H1 (cell line): ENCODE data around the gene BMPR1A. TPM values are rescaled to one million over a fixed set of nuclear protein-coding genes. Genes with fewer than 3 reads are reported as not detected.

Experiments
- CTCF ChIA-PET: fragments of 300-600 bp; sonication (Branson Sonifier 250); formaldehyde crosslinking; loops from one replicate; lab custom pipeline; 2021; ENCODE audit not compliant: partially characterized antibody; lab: Charles Lee
- POLR2A ChIA-PET: fragments of 300-600 bp; sonication (Branson Sonifier 250); formaldehyde crosslinking; loops from one replicate; lab custom pipeline; 2021; ENCODE audit warnings: inconsistent platforms; ENCODE audit not compliant: partially characterized antibody; lab: Charles Lee
- DNase-seq, 2 experiments: peaks; one replicate each; pipeline versions ENCODE4 v3.0.0 to v3.0.0-alpha.2; 2010 to 2022; ENCODE audit warnings: low spot score in 2 of 2, low read depth in 1 of 2, mixed read lengths in 1 of 2
- FAIRE-seq: peaks from 2 replicates; lab custom pipeline; 2011; peaks lifted over from hg19 to GRCh38; lab: Jason Lieb, UNC
- H2AFZ ChIP-seq: 2 replicates; pipeline ENCODE4 v1.8.1; 2012; ENCODE audit warnings: low read length, inconsistent platforms
- H2AK5ac ChIP-seq: 2 replicates; pipeline ENCODE4 v1.6.1; 2013; ENCODE audit warnings: low read depth, low read length
- H2BK120ac ChIP-seq: replicated peaks from 2 replicates; pipeline ENCODE3; 2013; ENCODE audit warnings: low read depth, low read length, inconsistent platforms
- H2BK12ac ChIP-seq: 2 replicates; pipeline ENCODE4 v1.6.1; 2013; ENCODE audit warnings: low read depth, low read length
- H2BK15ac ChIP-seq: 2 replicates; pipeline ENCODE4 v1.6.1; 2013; ENCODE audit warnings: low read length
- H2BK20ac ChIP-seq: 2 replicates; pipeline ENCODE4 v1.6.1; 2013; ENCODE audit warnings: low read length
- H2BK5ac ChIP-seq: 2 replicates; pipeline ENCODE4 v1.6.1; 2013; ENCODE audit warnings: low read depth, low read length
- H3K14ac ChIP-seq: 2 replicates; pipeline ENCODE4 v1.6.1; 2013; ENCODE audit warnings: inconsistent platforms; ENCODE audit not compliant: insufficient read length
- H3K18ac ChIP-seq: 2 replicates; pipeline ENCODE4 v1.6.1; 2013; ENCODE audit warnings: low read length; ENCODE audit errors: extremely low read depth
- H3K23ac ChIP-seq: 2 replicates; pipeline ENCODE4 v1.6.1; 2013; ENCODE audit warnings: inconsistent platforms; ENCODE audit not compliant: insufficient read length
- H3K23me2 ChIP-seq: 2 replicates; pipeline ENCODE4 v1.6.1; 2013; ENCODE audit warnings: low read depth, low read length
- H3K27ac ChIP-seq: 2 replicates; pipeline ENCODE4 v1.6.1; 2011; ENCODE audit warnings: low read depth, low read length, inconsistent platforms
- H3K27me3 ChIP-seq, 4 experiments: replicated peaks in 1 of 4; 1 replicate in 1 of 4; 2 replicates in 3 of 4; pipeline versions ENCODE4 v1.6.1 to v1.8.1; 2011 to 2013; ENCODE audit warnings: low read length in 3 of 4, mild to moderate bottlenecking in 3 of 4, inconsistent platforms in 2 of 4, mixed read lengths in 2 of 4, moderate library complexity in 1 of 4; ENCODE audit not compliant: control insufficient read depth in 3 of 4, insufficient read depth in 3 of 4; ENCODE audit errors: extremely low read depth in 1 of 4
- H3K36me3 ChIP-seq, 4 experiments: 2 replicates each; pipeline versions ENCODE4 v1.6.1 to v1.8.1; 2011 to 2013; ENCODE audit warnings: mild to moderate bottlenecking in 4 of 4, low read length in 3 of 4, moderate library complexity in 2 of 4, control low read depth in 1 of 4, inconsistent platforms in 1 of 4; ENCODE audit not compliant: insufficient read depth in 4 of 4, control insufficient read depth in 2 of 4
- H3K4ac ChIP-seq: replicated peaks from 2 replicates; pipeline ENCODE3; 2013; ENCODE audit warnings: low read length, low read depth, mixed read lengths, inconsistent platforms; ENCODE audit not compliant: insufficient read length
- H3K4me1 ChIP-seq, 4 experiments: replicated peaks in 1 of 4; 1 replicate in 1 of 4; 2 replicates in 3 of 4; pipeline versions ENCODE4 v1.6.1 to v1.8.1; 2011 to 2013; ENCODE audit warnings: low read length in 3 of 4, inconsistent platforms in 2 of 4, mixed read lengths in 1 of 4; ENCODE audit not compliant: insufficient read depth in 4 of 4, control insufficient read depth in 3 of 4
- H3K4me2 ChIP-seq, 2 experiments: 2 replicates each; pipeline versions ENCODE4 v1.6.1 to v1.8.1; 2011 to 2013; ENCODE audit warnings: low read depth in 2 of 2, low read length in 2 of 2, control low read depth in 1 of 2, inconsistent platforms in 1 of 2, mild to moderate bottlenecking in 1 of 2; ENCODE audit not compliant: insufficient read depth in 1 of 2
- H3K4me3 ChIP-seq, 4 experiments: fragments of 200-600, 300-600 bp in 1 of 4; sonication (generic), shearing (Covaris generic), sonication (Bioruptor Twin) in 1 of 4; 2 replicates each; pipeline versions ENCODE4 v1.5.1 to v1.8.1; 2011 to 2016; ENCODE audit warnings: low read length in 4 of 4, low read depth in 3 of 4, control low read depth in 2 of 4, inconsistent platforms in 2 of 4, mild to moderate bottlenecking in 2 of 4, mixed read lengths in 1 of 4, moderate library complexity in 1 of 4; ENCODE audit not compliant: insufficient read depth in 2 of 4; ENCODE audit errors: extremely low read depth in 1 of 4
- H3K56ac ChIP-seq: replicated peaks from 2 replicates; pipeline ENCODE3; 2013; ENCODE audit warnings: low read depth, mild to moderate bottlenecking, mixed read lengths, low read length, inconsistent platforms; ENCODE audit not compliant: insufficient read length
- H3K79me1 ChIP-seq: 2 replicates; pipeline ENCODE4 v1.6.1; 2013; ENCODE audit warnings: low read depth, low read length, control low read depth
- H3K79me2 ChIP-seq, 2 experiments: 2 replicates each; pipeline versions ENCODE4 v1.6.1 to v1.8.1; 2012 to 2013; ENCODE audit warnings: low read length in 2 of 2, mild to moderate bottlenecking in 2 of 2, inconsistent platforms in 1 of 2; ENCODE audit not compliant: insufficient read depth in 2 of 2, control insufficient read depth in 1 of 2
- H3K9ac ChIP-seq, 4 experiments: replicated peaks in 1 of 4; 1 replicate in 1 of 4; 2 replicates in 3 of 4; pipeline versions ENCODE4 v1.6.1 to v1.8.1; 2011 to 2013; ENCODE audit warnings: low read depth in 3 of 4, low read length in 3 of 4, control low read depth in 2 of 4, mild to moderate bottlenecking in 2 of 4, moderate library complexity in 2 of 4, inconsistent platforms in 1 of 4; ENCODE audit errors: extremely low read depth in 1 of 4
- H3K9me3 ChIP-seq, 2 experiments: 2 replicates each; pipeline versions ENCODE4 v1.6.1 to v1.8.1; 2012 to 2013; ENCODE audit warnings: mild to moderate bottlenecking in 2 of 2, moderate library complexity in 2 of 2, control low read depth in 1 of 2, inconsistent platforms in 1 of 2, low read depth in 1 of 2, low read length in 1 of 2, mixed read lengths in 1 of 2; ENCODE audit not compliant: insufficient read depth in 2 of 2
- H4K20me1 ChIP-seq, 2 experiments: replicated peaks in 1 of 2; 2 replicates each; pipeline versions ENCODE3 to v1.8.1; 2011 to 2013; ENCODE audit warnings: inconsistent platforms in 2 of 2, low read length in 2 of 2, mild to moderate bottlenecking in 1 of 2; ENCODE audit not compliant: insufficient read depth in 2 of 2, control insufficient read depth in 1 of 2
- H4K5ac ChIP-seq: 2 replicates; pipeline ENCODE4 v1.6.1; 2013; ENCODE audit warnings: low read length, low read depth, mixed read lengths, inconsistent platforms; ENCODE audit not compliant: insufficient read length
- H4K8ac ChIP-seq: 2 replicates; pipeline ENCODE4 v1.8.0; 2013; ENCODE audit warnings: mild to moderate bottlenecking, moderate library complexity, low read length, inconsistent platforms; ENCODE audit not compliant: insufficient read depth; ENCODE audit errors: extremely low read depth
- H4K91ac ChIP-seq: replicated peaks from 2 replicates; pipeline ENCODE3; 2013; ENCODE audit warnings: low read length, mixed read lengths, inconsistent platforms; ENCODE audit not compliant: insufficient read length
- ASH2L ChIP-seq: fragments of 200-600, 300-600 bp; sonication (generic); IDR thresholded peaks from one replicate; pipeline ENCODE4 v1.7.1; 2017; ENCODE audit warnings: low read length
- CEBPB ChIP-seq: IDR thresholded peaks from 2 replicates; pipeline ENCODE4 v1.6.1; 2012; ENCODE audit warnings: low read depth, low read length
- GTF2F1 ChIP-seq: IDR thresholded peaks from 2 replicates; pipeline ENCODE4 v1.6.1; 2012; ENCODE audit warnings: low read depth, low read length, improper control_type of control experiment, borderline replicate concordance
- HDAC6 ChIP-seq: IDR thresholded peaks from one replicate; pipeline ENCODE4 v1.7.1; 2012; ENCODE audit warnings: low read depth, mild to moderate bottlenecking, inconsistent platforms, low read length, moderate library complexity
- NRF1 ChIP-seq: IDR thresholded peaks from 2 replicates; pipeline ENCODE4 v1.6.1; 2011; ENCODE audit warnings: mild to moderate bottlenecking, low read depth, low read length, improper control_type of control experiment
- PHF8 ChIP-seq: fragments of 200-600 bp; sonication (generic); conservative IDR thresholded peaks from 2 replicates; pipeline ENCODE4 v1.7.1; 2012; ENCODE audit warnings: low read depth, mild to moderate bottlenecking, inconsistent platforms, low read length, moderate library complexity
- POLR2A ChIP-seq, 2 experiments: IDR thresholded peaks; 1 replicate in 1 of 2; 2 replicates in 1 of 2; pipeline ENCODE4 v1.6.1; 2011; ENCODE audit warnings: low read depth in 2 of 2, low read length in 2 of 2, mild to moderate bottlenecking in 2 of 2; ENCODE audit errors: control extremely low read depth in 1 of 2
- RFX5 ChIP-seq: IDR thresholded peaks from 2 replicates; pipeline ENCODE4 v1.6.1; 2011; ENCODE audit warnings: low read depth, low read length, improper control_type of control experiment, borderline replicate concordance
- TCF12 ChIP-seq: IDR thresholded peaks from 2 replicates; pipeline ENCODE4 v1.6.1; 2011; ENCODE audit warnings: low read depth, mild to moderate bottlenecking, low read length
- WGBS, 2 experiments: shearing (Covaris generic) in 1 of 2; methylation state at CpG; one replicate each; pipeline versions ENCODE4 v1.1.6 to v1.1.7; 2013 to 2015; ENCODE audit warnings: low lambda C conversion rate in 2 of 2, mixed read lengths in 2 of 2, inconsistent platforms in 1 of 2, low coverage in 1 of 2, missing lambda C conversion rate in 1 of 2; ENCODE audit not compliant: insufficient replicate concordance in 2 of 2, insufficient coverage in 1 of 2, insufficient read length in 1 of 2; ENCODE audit errors: extremely low coverage in 1 of 2, missing lambda C conversion rate in 1 of 2; 5-methylcytosine and 5-hydroxymethylcytosine counted together
- polyA plus RNA-seq, 7 experiments: library from polyadenylated mRNA; depleted of rRNA in 3 of 7; stranded (reverse) in 5 of 7; unstranded in 2 of 7; fragments of >200 nt in 5 of 7; fragments of 200-250 nt in 2 of 7; gene quantifications; 1 replicate in 5 of 7; 2 replicates in 1 of 7; 4 replicates in 1 of 7; pipeline versions ENCODE4 v1.2.1 to v1.2.3, GENCODE V29; 2011 to 2013; ENCODE audit warnings: missing spikeins in 2 of 7, mixed read lengths in 2 of 7
- total RNA-seq: library from RNA; stranded (reverse); fragmentation: NEBNext Ultra II Directional; extraction: Animal tissue kit (Norgen Biotek cat#: 25700); gene quantifications from 2 replicates; pipeline ENCODE4 v1.2.1, GENCODE V29; 2021
- TF ChIP-seq, protein P1 (sequence below), 3 experiments: IDR thresholded peaks; 1 replicate in 2 of 3; 2 replicates in 1 of 3; pipeline versions ENCODE4 v1.5.1 to v1.6.1; 2011; ENCODE audit warnings: low read length in 3 of 3, mild to moderate bottlenecking in 3 of 3, inconsistent platforms in 2 of 3, low read depth in 1 of 3, moderate library complexity in 1 of 3; ENCODE audit not compliant: insufficient read depth in 1 of 3; ENCODE audit errors: control extremely low read depth in 1 of 3
- TF ChIP-seq, protein P2 (sequence below): IDR thresholded peaks from 2 replicates; pipeline ENCODE4 v1.6.1; 2012; ENCODE audit warnings: inconsistent platforms

Gene BMPR1A
- total and polyA plus RNA-seq, 2 of the 8 experiments (the other 6 are each of a cell fraction or from before 2014, with no cell fraction given): 34.4 to 129 TPM

DNA sequence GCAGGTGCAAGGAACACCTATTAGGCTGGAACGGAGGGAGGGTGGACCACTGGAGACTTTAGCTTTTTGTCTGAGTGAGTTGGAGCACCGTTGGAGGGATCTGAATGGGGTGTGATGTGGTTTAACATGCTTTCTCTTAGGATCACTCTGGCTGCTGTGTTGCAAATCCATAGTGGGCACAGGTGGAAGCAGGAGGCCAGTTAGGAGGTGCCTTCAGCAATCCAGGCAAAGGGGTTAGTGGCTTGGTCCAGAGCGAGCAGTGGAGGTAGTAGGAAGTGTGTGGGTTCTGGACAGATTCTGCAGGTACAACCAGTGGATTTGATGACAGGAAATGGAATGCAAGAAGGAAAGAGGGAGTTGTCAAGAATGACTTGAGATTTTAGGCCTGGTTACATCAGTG is 106.0 kb downstream of the BMPR1A start:
- peak overlapping the region; percentile 83 for H2BK120ac ChIP-seq
- peaks cover 0 to 7% (median 0%) of the 10 kb centered on the region in 4 experiments; a peak in 1 of 8 replicates for H3K36me3 ChIP-seq
- no peak overlapping the region; a peak in 2 of 7 replicates for H3K9ac ChIP-seq
- H3K18ac ChIP-seq: peak overlapping the region; percentile 55
- H3K79me2 ChIP-seq: peaks cover 0 to 38% of the 10 kb centered on the region in 2 experiments; a peak in 2 of 4 replicates
- H3K23me2 ChIP-seq: no peaks in the 10 kb centered on the region
- FAIRE-seq (no peak), DNase-seq (no peak)
- peak overlapping the region; percentile 51; the same call in 1 of the 2 replicates for H2BK20ac ChIP-seq
- no peak overlapping the region for H3K23ac ChIP-seq
- no peak overlapping the region for H3K4ac ChIP-seq
- H4K20me1 ChIP-seq: no peaks in the 10 kb centered on the region
- H4K5ac ChIP-seq: peak overlapping the region; percentile 82
- H2AFZ ChIP-seq: no peak overlapping the region
- H3K14ac ChIP-seq: no peak overlapping the region
- H3K4me2 ChIP-seq: peak overlapping the region in 1 of 2 experiments; percentile 29; a peak in 1 of 4 replicates
- H3K4me1 ChIP-seq: peaks cover 8 to 40% (median 28%) of the 10 kb centered on the region in 4 experiments
- peak overlapping the region; percentile 93; the same call in 1 of the 2 replicates for H2AK5ac ChIP-seq
- H2BK12ac ChIP-seq: peak overlapping the region; percentile 97
- H3K27me3 ChIP-seq: no peaks in the 10 kb centered on the region
- peak overlapping the region; percentile 56 for H4K91ac ChIP-seq
- no peak overlapping the region for H3K4me3 ChIP-seq
- CTCF ChIA-PET: no interaction called here
- peak overlapping the region; percentile 48; the same call in 1 of the 2 replicates for H2BK15ac ChIP-seq
- H3K79me1 ChIP-seq: no peaks in the 10 kb centered on the region; the same call in 1 of the 2 replicates
- WGBS, 2 experiments: 65% methylated on average over 3 of the region's 3 CpGs; no CpG with 5 or more reads in 1 of the 2 experiments
- no peak overlapping the region for H4K8ac ChIP-seq
- H2BK5ac ChIP-seq: peak overlapping the region; percentile 98
- POLR2A ChIA-PET: interaction anchor here (0.6 kb wide), 1 partner anchor 32 kb away, joined by 3 read pairs; no protein-coding TSS in a partner anchor
- H3K9me3 ChIP-seq: no peaks in the 10 kb centered on the region
- H3K56ac ChIP-seq: no peak overlapping the region
- no peak overlapping the region; the same call in 1 of the 2 replicates for H3K27ac ChIP-seq
- TF ChIP-seq, protein P1, sequence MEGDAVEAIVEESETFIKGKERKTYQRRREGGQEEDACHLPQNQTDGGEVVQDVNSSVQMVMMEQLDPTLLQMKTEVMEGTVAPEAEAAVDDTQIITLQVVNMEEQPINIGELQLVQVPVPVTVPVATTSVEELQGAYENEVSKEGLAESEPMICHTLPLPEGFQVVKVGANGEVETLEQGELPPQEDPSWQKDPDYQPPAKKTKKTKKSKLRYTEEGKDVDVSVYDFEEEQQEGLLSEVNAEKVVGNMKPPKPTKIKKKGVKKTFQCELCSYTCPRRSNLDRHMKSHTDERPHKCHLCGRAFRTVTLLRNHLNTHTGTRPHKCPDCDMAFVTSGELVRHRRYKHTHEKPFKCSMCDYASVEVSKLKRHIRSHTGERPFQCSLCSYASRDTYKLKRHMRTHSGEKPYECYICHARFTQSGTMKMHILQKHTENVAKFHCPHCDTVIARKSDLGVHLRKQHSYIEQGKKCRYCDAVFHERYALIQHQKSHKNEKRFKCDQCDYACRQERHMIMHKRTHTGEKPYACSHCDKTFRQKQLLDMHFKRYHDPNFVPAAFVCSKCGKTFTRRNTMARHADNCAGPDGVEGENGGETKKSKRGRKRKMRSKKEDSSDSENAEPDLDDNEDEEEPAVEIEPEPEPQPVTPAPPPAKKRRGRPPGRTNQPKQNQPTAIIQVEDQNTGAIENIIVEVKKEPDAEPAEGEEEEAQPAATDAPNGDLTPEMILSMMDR (IDR thresholded peaks at IDR 0.05; ENCODE audit: control extremely low read depth in 1 of 3, insufficient read depth in 1 of 3, low read depth in 1 of 3, low read length in 3 of 3): no peak
- TF ChIP-seq NRF1 (no peak), POLR2A (IDR thresholded peaks at IDR 0.05; ENCODE audit: control extremely low read depth in 1 of 2, low read depth in 2 of 2, low read length in 2 of 2) (no peak), HDAC6 (no peak), CEBPB (no peak), ASH2L (no peak), RFX5 (no peak), GTF2F1 (no peak), TCF12 (no peak), PHF8 (no peak)
- TF ChIP-seq, protein P2, sequence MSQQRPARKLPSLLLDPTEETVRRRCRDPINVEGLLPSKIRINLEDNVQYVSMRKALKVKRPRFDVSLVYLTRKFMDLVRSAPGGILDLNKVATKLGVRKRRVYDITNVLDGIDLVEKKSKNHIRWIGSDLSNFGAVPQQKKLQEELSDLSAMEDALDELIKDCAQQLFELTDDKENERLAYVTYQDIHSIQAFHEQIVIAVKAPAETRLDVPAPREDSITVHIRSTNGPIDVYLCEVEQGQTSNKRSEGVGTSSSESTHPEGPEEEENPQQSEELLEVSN: no peak
